Upper lobe of left lung (tissue), 4 donors: Measurements from ENCODE around the gene GLRX5.

ENCODE experiments used
- CTCF ChIP-seq, 6 experiments: fragments of 450-650 bp in 4 of 6; fragments of 200-600 bp in 2 of 6; sonication (generic) in 2 of 6; IDR thresholded peaks; one replicate each; pipeline ENCODE4 v1.5.1; 2016 to 2019; ENCODE audit warnings: antibody characterized with exemption in 6 of 6
- EP300 ChIP-seq, 4 donors: sonication (generic); formaldehyde crosslinking; IDR thresholded peaks; one replicate each; pipeline ENCODE4 v1.5.1; 2017; ENCODE audit warnings: antibody characterized with exemption in 4 of 4, control low read depth in 2 of 4

GRCh38 chr14:95585953-95586620, 51.2 kb downstream of the GLRX5 start:
- TF ChIP-seq EP300 (IDR thresholded peaks at IDR 0.05) = no peak
- TF ChIP-seq CTCF (IDR thresholded peaks at IDR 0.05) = no peak
